HG03196 (cell line): ENCODE measurements around the gene HERC2.
"Not testable (repeated sequence)": the region's sequence is repeated elsewhere in the genome, so short reads cannot be mapped to it uniquely, and the experiment has no call there.

ENCODE experiments used
- ATAC-seq: cut with Tn5 transposase; IDR thresholded peaks from one replicate; pipeline ENCODE4 v1.9.1; 2021; ENCODE audit not compliant: unreplicated experiment

HERC2 gene, protein sequence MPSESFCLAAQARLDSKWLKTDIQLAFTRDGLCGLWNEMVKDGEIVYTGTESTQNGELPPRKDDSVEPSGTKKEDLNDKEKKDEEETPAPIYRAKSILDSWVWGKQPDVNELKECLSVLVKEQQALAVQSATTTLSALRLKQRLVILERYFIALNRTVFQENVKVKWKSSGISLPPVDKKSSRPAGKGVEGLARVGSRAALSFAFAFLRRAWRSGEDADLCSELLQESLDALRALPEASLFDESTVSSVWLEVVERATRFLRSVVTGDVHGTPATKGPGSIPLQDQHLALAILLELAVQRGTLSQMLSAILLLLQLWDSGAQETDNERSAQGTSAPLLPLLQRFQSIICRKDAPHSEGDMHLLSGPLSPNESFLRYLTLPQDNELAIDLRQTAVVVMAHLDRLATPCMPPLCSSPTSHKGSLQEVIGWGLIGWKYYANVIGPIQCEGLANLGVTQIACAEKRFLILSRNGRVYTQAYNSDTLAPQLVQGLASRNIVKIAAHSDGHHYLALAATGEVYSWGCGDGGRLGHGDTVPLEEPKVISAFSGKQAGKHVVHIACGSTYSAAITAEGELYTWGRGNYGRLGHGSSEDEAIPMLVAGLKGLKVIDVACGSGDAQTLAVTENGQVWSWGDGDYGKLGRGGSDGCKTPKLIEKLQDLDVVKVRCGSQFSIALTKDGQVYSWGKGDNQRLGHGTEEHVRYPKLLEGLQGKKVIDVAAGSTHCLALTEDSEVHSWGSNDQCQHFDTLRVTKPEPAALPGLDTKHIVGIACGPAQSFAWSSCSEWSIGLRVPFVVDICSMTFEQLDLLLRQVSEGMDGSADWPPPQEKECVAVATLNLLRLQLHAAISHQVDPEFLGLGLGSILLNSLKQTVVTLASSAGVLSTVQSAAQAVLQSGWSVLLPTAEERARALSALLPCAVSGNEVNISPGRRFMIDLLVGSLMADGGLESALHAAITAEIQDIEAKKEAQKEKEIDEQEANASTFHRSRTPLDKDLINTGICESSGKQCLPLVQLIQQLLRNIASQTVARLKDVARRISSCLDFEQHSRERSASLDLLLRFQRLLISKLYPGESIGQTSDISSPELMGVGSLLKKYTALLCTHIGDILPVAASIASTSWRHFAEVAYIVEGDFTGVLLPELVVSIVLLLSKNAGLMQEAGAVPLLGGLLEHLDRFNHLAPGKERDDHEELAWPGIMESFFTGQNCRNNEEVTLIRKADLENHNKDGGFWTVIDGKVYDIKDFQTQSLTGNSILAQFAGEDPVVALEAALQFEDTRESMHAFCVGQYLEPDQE (N-terminal part only)

DNA sequence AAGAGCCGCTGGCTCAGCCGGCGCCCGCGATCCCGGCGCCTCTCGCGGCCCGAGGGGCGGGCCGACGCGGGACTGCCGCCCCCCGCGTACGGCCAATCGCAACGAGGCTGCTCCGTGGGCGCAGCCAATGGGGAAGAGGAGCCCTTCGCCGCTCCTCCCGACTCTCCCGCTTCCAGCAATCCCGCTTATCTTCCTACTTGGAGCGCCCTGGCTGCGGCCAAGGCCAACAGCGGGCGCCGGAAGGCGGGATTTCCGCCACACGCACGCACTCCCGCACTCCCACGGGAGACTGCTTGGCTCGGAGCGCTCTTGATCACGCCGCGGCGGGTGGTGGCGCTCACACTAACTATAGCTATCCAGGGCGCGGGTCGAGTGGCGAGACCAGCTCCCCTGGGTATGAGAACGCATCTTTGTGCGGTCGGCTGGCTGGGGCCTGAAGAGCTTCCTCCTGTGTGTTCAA, at the start of gene HERC2:
Gene HERC2, minus strand, starts transcription at position 51 of the 460 bp plus-strand sequence. CDS start 746 bp downstream, outside the sequence.
- not testable (repeated sequence) for ATAC-seq

DNA sequence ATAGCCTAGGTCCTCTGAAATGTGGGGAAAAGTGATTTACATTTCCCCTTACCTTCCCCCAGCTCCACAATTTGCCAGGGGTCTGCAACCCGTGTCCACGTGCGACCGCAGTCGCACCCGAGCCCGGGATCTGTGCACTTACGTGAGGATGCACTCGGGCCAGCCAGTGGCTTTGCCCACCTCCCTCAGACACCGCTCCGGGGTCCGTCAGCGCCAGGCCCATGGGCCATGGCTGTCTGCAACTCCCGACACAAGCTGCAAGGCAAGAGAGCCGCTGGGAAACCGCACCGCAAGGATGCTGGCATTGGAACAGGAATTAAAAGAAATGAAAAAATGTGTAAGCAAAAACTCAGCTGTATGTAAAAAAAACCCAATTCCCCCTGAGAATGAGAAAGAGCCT, 43.5 kb upstream of the HERC2 start:
- not testable (repeated sequence) for ATAC-seq

GRCh38 chr15:28357984-28358383, 36.0 kb upstream of the HERC2 start, which contains the start of gene GOLGA6L24:
GOLGA6L24 (minus strand) TSS chr15:28358084; CDS start chr15:28358023, 61 bp downstream.
- not testable (repeated sequence) for ATAC-seq

- not testable (repeated sequence) for ATAC-seq
Observed at GRCh38 chr15:28321358-28322078, 461 bp downstream of the HERC2 start.

DNA sequence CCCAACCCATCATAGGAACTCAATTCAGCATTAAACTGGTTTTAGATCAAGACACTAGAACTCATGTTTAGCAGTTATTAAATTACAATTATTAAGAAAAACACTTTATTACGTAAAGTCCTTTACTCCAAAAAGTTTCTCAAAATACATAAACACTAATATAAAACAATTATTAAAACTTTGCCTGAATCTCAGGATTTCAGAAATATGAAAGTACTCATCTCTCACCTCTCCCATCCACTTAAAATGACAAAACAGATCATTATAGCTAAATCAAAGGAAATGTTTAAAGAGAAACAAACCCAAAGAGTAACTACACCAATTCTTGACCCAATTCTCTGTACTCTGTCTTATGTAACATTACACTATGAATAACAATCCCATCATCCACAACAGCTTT, 2.3 kb downstream of the HERC2 start:
- not testable (repeated sequence) for ATAC-seq

GRCh38 chr15:28318828-28319227, 3.2 kb downstream of the HERC2 start:
- ATAC-seq = not testable (repeated sequence)

DNA sequence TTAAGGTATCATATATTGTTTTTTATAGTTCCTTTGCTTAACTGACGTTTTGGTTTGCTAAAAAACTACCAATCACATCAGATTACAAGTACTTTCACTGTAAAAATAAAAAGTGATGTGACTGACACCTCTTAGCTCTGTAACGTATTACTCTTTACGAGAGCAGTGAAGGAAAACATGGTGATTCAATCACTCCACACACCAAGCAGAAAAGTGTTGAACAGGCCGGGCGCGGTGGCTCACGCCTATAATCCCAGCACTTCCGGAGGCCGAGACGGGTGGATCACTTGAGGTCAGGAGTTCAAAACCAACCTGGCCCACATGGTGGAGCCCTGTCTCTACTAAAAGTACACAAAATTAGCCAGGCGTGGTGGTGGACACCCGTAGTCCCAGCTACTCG, 3.9 kb downstream of the HERC2 start:
- ATAC-seq = not testable (repeated sequence)

DNA sequence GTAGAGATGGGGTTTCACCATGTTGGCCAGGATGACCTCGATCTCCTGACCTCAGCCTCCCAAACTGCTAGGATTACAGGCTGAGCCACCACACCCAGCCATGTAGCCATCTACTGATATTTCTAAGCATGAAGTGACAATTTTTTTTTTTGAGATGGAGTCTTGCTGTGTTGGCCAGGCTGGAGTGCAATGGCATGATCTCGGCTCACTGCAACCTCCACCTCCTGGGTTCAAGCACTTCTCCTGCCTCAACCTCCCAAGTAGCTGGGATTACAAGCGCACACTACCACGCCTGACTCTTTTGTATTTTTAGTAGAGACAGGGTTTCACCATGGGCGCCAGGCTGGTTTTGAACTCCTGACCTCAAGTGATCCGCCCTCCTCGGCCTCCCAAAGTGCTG, 5.0 kb downstream of the HERC2 start:
- ATAC-seq = not testable (repeated sequence)

DNA sequence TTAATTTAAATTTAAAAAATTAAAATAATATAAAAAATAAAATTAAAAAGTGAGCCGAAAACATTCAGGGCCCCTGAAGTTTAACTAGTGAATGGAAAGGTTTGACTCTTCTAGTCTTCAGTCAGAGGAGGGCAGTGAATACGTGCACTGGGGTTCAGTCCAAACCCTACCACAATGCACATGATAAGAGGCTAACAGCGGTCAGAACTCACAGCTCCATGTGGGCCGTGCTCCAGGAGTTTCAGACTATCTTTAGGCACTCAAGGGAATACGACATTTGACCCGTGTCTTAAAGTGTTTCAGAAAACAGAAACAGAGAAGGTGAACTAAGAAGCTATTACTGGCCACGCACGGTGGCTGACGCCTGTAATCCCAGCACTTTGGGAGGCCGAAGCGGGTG, 11.5 kb downstream of the HERC2 start:
- not testable (repeated sequence) for ATAC-seq

GRCh38 chr15:28308718-28309117, 13.3 kb downstream of the HERC2 start:
- not testable (repeated sequence) for ATAC-seq

DNA sequence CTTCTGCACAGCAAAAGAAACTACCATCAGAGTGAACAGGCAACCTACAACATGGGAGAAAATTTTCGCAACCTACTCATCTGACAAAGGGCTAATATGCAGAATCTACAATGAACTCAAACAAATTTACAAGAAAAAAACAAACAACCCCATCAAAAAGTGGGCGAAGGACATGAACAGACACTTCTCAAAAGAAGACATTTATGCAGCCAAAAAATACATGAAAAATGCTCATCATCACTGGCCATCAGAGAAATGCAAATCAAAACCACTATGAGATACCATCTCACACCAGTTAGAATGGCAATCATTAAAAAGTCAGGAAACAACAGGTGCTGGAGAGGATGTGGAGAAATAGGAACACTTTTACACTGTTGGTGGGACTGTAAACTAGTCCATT, 16.3 kb downstream of the HERC2 start:
- not testable (repeated sequence) for ATAC-seq

- ATAC-seq = not testable (repeated sequence)
Observed at GRCh38 chr15:28297434-28297833, 24.5 kb downstream of the HERC2 start.

- not testable (repeated sequence) for ATAC-seq
Observed at GRCh38 chr15:28296814-28297213, 25.2 kb downstream of the HERC2 start.

DNA sequence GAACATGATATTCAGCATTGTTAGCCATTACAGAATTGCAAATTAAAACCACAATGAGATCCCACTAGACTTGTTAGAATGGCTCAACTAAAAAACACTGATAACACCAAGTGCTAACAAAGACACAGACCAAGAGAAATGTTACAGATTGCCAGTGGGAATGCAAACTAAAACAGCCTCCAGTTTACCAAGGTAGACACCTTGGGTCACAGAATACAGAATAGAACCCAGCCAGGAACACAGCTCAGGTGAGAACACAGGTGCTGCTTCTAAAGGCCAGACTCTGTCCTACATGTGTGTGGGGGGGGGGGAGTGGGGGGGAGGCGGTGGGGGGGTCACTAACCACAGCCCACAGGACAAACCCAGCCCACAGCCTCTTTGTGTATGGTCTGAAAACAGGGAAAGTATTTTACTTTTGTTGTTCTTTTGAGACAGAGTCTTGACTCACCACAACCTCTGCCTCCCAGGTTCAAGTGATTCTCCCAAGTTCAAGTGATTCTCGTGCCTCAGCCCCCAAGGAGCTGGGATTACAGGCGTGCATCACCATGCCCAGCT, 26.9 kb downstream of the HERC2 start:
- not testable (repeated sequence) for ATAC-seq

- ATAC-seq = not testable (repeated sequence)
Observed at GRCh38 chr15:28294560-28294959, 27.4 kb downstream of the HERC2 start.

- no peak for ATAC-seq
Observed at GRCh38 chr15:28289694-28290463, 32.1 kb downstream of the HERC2 start.

DNA sequence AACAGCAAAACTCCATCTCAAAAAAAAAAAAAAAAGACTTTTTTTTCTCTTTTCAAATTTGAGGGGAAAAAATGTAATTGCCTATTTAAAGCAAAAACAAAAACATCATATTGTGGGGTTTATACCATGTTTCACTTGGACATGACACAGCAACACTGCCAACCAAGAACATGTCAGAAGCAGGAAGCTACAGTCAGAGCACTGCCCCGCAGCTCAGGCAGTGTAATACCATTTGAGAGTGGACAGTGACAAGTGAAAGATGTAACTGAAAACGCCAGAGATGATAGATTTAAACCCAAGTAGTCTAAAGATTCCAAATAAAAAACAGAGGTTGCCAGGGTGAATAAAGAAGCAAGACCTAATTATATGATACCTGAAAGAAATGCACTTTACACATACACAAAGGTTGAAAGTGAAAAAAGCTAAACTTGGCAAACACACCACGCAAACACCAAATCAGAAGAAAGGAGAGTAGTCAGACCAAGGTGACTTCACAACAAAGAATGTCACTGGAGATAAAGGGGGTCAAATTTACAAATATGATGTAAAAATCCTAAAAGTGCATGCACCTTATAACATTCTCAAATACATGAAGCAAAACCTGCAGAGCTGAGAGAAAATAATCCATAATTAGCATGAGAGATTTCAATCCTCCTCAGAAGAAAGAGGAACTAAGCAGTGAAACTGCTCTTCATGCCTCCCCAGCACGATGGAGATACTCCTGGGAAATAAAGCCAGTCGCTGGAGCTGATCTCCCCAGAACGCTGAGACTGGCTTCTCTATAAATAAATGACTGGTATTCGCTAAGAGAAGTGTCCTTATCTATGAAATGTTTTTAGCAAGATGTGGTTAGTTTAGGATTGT, 32.9 kb downstream of the HERC2 start:
- not testable (repeated sequence) for ATAC-seq

GRCh38 chr15:28286659-28287058, 35.3 kb downstream of the HERC2 start:
- ATAC-seq = not testable (repeated sequence)
